GM21390 (cell line): Measurements from ENCODE around the gene TTC9B.

ENCODE experiments used
- ATAC-seq: cut with Tn5 transposase; IDR thresholded peaks from one replicate; pipeline ENCODE4 v1.9.1; 2021; ENCODE audit not compliant: unreplicated experiment

TTC9B gene

DNA sequence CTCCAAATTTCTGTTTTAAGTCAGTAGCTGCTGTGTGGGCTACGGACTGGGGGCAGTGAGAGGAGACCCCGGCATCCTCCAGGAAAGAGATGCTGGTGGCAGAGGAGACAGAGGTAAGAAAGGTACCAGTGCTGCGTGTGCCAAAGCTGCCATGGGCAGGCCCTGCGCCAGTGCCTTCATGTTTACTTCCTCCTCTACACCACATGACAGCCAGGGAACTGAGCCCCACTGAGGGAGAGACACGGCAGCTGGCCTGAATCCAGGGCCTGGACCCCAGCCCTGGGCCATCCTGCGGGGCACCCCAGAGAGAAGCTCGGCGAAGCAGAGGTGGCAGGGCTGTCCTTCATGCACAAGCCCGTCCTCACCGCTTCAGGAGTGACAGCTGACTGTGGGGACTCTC, 31.0 kb upstream of the TTC9B start:
- ATAC-seq = no peak

GRCh38 chr19:40247735-40248262, 29.6 kb upstream of the TTC9B start:
- no peak for ATAC-seq

DNA sequence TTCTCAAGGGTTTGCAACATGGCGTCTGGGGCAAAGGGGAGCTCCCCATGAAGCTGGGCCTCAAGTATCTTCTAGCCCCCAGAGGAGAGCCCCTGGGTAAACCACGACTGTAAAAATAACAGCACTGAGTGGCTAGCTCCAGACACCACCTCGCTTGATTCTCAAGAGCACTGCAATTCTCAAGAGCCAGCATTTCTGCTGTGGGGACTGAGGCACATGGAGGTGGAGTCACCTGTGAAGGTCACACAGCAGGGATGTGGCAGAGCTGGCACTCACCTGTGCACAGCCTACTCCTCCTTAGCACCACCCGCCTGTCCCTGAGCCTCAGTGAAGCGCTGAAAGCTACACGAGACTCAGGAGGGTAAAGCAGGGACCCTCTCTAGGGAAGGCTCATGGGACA, 29.0 kb upstream of the TTC9B start:
- ATAC-seq = no peak

GRCh38 chr19:40246292-40247073, 28.3 kb upstream of the TTC9B start:
- ATAC-seq = no peak

GRCh38 chr19:40245506-40246128, 27.4 kb upstream of the TTC9B start:
- no peak for ATAC-seq

- no peak for ATAC-seq
Observed at GRCh38 chr19:40244579-40245317, 26.6 kb upstream of the TTC9B start.

GRCh38 chr19:40243181-40243580, 25.0 kb upstream of the TTC9B start:
- ATAC-seq = no peak

GRCh38 chr19:40242480-40242879, 24.3 kb upstream of the TTC9B start:
- ATAC-seq = no peak

- no peak for ATAC-seq
Observed at GRCh38 chr19:40241809-40242384, 23.7 kb upstream of the TTC9B start.

- no peak for ATAC-seq
Observed at GRCh38 chr19:40241125-40241808, 23.1 kb upstream of the TTC9B start.

- no peak for ATAC-seq
Observed at GRCh38 chr19:40240332-40240731, 22.1 kb upstream of the TTC9B start.

DNA sequence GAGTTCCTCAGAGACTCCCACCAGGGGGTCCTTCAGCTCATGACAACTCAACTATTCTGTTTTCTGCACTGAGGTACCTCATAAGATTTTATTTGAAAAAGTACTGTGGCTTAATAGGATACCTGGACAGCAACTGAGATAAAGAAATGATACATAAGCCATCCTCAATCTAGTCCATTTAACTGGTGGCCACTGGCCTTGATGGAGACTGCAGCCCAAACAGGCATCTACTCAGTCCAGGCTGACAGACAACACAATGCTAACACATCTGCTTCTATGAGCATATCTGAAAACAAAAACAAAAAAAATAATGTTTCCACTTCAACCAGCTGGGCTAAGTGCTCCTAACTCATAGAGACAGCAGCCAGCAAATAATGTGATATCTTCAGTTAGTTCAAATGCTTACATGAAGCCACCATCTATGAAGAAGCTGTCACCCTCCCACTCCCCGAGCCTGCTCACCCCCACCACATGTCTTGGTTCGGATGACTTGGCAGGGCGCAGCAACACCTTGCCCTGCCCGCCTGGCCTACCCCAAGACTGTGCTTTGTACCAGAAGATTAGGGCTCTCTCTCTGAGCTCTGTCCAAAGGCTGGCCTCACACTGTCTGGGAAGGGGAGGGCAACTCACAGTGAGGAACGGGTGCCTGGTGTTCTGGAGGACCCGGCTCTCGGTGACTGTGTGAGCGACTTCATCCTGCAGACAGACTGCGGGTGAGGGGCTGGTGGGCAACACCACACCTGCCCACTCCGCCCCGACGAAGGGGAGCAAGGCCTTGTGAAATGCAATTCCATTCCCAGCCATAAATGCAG, 21.4 kb upstream of the TTC9B start:
- ATAC-seq = no peak

DNA sequence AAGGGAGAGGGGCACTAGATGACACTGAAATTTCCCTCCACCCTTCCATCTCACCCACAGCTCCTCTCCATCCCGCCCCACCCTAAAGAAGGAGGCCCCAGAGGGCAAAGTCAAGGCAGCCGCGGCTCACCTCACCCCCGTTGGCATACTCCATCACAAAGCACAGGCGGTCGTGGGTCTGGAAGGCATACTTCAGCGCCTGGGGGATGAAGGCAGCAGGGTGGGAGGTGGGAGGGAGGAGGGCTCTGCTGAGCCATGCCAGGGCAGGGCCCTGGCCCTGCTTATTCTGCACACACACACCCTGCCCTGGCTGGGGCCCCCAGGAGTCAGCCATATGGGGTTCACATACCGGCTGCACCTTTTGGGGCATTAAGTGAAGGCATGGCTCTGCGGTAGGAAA, 20.6 kb upstream of the TTC9B start:
- no peak for ATAC-seq

- ATAC-seq = no peak
Observed at GRCh38 chr19:40237791-40238190, 19.6 kb upstream of the TTC9B start.

DNA sequence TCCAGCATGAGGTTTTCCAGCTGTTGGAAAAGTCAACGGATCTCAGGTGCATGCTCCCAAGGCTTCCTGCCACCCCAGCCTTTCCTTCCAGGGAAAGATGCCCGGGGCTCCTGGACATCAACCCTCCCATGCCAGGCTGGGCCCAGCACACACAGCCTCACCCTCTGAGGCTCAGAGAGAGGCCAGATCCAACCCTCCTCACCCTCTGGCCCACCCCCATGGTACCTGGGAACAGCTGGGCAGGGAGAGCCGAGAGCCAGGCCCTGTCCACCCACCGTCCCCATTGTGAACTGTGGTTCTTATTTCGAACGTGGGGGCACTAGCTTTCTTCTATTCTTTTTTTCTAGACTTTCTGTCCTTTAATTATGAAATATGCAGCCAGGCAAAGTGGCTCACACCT, 18.2 kb upstream of the TTC9B start:
- no peak for ATAC-seq

DNA sequence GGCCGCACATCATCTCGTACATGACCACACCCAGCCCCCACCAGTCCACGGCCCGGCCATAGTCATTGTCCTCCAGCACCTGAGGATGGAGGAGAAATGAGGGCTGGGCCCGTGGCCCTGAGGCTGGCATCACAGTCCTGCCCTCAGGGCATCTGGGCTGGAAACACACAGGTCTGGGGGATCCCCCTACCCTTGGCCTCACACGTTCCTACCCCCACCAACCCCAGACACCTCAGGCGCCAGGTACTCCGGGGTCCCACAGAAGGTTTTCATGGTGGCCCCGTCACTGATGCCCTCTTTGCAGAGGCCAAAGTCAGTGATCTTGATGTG, 17.8 kb upstream of the TTC9B start:
- no peak for ATAC-seq

DNA sequence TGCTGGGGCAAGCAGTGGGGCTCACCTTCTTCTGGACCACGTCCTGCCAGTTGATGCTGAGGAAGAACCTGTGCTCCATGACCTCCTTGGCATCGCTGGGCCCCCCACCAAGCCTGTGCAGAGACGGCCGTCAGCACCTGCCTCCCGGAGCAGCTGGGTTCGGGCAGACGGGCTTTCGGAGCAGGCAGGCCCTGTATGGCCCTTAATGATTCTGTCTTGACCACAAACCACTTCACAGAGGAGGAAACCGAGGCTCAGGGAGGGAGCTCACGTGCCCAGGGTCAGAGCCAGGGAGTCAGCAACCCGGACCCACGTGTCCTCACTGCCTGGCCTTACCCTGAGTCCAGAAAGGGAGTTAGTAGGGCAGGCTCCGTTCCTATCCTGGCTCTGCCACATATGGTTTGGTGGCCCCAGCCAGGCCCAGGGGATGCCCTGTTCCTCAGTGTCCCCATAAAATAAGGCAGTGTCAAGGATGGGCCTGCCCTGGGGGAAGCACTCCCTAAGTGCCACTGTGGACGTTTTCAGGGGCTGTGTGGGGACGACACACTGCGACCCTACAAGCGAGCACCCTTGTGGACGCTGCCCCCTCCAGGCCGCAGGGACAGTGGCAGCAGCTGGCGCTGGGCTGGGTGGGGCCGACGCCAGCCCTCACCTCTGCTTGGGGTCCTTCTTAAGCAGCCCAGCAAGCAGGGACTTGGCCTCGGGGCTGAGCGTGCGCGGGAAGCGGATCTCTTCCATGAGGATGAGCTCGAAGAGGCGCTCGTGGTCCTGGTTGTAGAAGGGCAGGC, 17.2 kb upstream of the TTC9B start:
- ATAC-seq = no peak

GRCh38 chr19:40234429-40235237, 16.4 kb upstream of the TTC9B start:
- no peak for ATAC-seq
